T-helper 2 cell treated with Interferon-gamma antibody and Interleukin-4, amounts not matched to agents 5 μg/mL and 100 μg/mL, for 36 hours (primary cell): Measurements from ENCODE around the gene AMOTL2.

ENCODE experiments used
- DNase-seq: peaks from one replicate; pipeline ENCODE4 v3.0.0; 2021; ENCODE audit warnings: low spot score
- H3K27ac Mint-ChIP-seq: one replicate; pipeline ENCODE4 v1.8.0; 2021; ENCODE audit warnings: mild to moderate bottlenecking, mixed read lengths
- H3K27me3 Mint-ChIP-seq: one replicate; pipeline ENCODE4 v1.8.0; 2021; ENCODE audit warnings: low read depth, mixed read lengths
- H3K36me3 Mint-ChIP-seq: one replicate; pipeline ENCODE4 v1.8.0; 2021; ENCODE audit warnings: low read depth, mixed read lengths
- H3K4me1 Mint-ChIP-seq: one replicate; pipeline ENCODE4 v1.8.0; 2021; ENCODE audit warnings: low read depth, mixed read lengths
- H3K4me3 Mint-ChIP-seq: one replicate; pipeline ENCODE4 v1.8.0; 2022; ENCODE audit warnings: mild to moderate bottlenecking, moderate library complexity, mixed read lengths
- H3K9me3 Mint-ChIP-seq: one replicate; pipeline ENCODE4 v1.8.0; 2021; ENCODE audit warnings: mixed read lengths

The AMOTL2 gene

DNA sequence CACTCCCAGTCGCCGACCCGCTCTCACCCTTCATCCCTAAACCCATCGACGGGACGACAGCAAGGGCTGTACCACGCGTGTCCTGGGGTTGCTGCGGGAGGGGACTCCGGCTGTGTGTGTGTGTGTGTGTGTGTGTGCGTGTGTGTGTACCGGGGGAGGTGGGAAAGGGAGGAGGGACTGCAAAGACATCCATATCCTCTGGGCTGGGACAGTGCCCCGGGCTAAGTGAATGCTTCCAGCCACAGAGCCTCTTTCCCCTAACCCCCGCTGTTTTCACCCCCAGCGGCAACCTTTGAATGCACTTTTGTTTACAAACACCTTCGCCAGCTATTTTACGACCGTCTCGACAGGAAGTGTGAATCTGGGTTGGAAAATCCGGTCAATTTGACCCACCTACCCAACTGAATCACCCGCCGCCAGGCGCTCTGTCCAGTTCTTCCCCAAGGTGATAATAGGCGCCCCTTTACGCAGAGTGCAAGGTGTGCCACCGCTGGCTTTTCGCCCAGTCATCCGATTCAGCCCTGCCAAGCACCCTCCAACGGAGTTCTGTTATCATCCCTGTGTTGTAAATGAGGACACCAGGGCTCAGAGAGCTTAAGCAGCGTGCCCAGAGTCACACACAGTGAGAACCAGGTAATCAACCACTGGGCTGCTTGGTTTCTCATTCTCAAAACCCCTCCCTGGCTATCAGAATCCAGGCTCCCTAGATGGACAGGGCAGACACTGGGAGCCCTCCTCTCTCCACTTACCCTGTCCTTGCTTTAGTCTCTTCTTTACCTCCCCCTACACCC lies 739 bp upstream of the AMOTL2 start:
- peaks cover 7% of the 10 kb centered on the region for H3K4me1 Mint-ChIP-seq
- no peak overlapping the region for H3K27ac Mint-ChIP-seq
- H3K36me3 Mint-ChIP-seq: no peaks in the 10 kb centered on the region
- H3K27me3 Mint-ChIP-seq: peaks cover 53% of the 10 kb centered on the region
- peak overlapping the region; percentile 59 for H3K4me3 Mint-ChIP-seq
- no peak for DNase-seq
- no peaks in the 10 kb centered on the region for H3K9me3 Mint-ChIP-seq

- H3K4me3 Mint-ChIP-seq: no peak overlapping the region
- DNase-seq: no peak
- peaks cover 48% of the 10 kb centered on the region for H3K27me3 Mint-ChIP-seq
- H3K36me3 Mint-ChIP-seq: no peaks in the 10 kb centered on the region
- no peak overlapping the region for H3K27ac Mint-ChIP-seq
- H3K4me1 Mint-ChIP-seq: peaks cover 7% of the 10 kb centered on the region
- no peaks in the 10 kb centered on the region for H3K9me3 Mint-ChIP-seq
These were observed 759 bp downstream of the AMOTL2 start for GRCh38 chr3:134373271-134374104.

- Mint-ChIP-seq H3K4me3 (no peak overlapping the region), H3K27me3 (peaks cover 44% of the 10 kb centered on the region), H3K36me3 (no peaks in the 10 kb centered on the region), H3K27ac (no peak overlapping the region), H3K9me3 (no peaks in the 10 kb centered on the region), H3K4me1 (peaks cover 7% of the 10 kb centered on the region)
- no peak for DNase-seq
These were observed 1.6 kb downstream of the AMOTL2 start for GRCh38 chr3:134372396-134373270.

DNA sequence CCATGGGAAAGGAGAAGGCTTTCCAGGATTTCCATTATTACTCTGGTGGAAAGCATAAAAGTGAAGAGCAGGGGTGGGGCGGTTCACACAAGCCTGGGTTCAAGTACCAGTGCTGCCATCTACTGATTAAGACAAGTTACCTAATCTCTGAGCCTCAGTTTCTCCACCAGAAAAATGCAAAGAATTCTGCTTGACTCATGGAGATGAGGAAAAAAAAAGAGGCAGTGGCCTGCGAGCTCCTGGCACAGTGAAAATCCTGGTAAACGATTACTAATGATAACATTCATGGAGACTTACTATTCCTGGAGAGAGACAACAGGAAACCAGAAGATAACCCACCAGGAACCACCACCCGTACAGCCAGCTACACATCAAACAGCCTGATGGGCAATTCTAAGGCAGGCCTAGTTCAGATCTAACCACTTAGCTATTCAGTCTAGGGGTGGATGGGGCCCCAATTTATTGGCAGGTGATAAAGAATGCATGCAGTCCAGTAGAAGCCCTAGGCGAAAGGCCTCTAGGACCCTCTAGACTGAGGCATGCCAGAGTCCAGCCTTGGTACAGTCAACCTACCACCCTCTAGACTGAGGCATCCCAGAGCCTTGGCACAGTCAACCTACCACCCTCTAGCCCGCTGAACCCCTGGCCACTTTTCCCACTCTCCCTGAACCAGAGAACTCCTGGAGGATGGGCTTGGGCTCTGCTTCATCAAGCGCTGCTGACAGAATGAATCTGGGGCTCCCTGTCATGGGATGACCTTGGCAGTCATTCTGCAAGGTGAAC lies 2.5 kb downstream of the AMOTL2 start:
- peaks cover 39% of the 10 kb centered on the region for H3K27me3 Mint-ChIP-seq
- H3K9me3 Mint-ChIP-seq: no peaks in the 10 kb centered on the region
- H3K36me3 Mint-ChIP-seq: no peaks in the 10 kb centered on the region
- no peak for DNase-seq
- no peak overlapping the region for H3K27ac Mint-ChIP-seq
- H3K4me1 Mint-ChIP-seq: peaks cover 7% of the 10 kb centered on the region
- H3K4me3 Mint-ChIP-seq: no peak overlapping the region

- Mint-ChIP-seq H3K4me3 (no peak overlapping the region), H3K4me1 (peaks cover 7% of the 10 kb centered on the region)
- no peak for DNase-seq
These were observed 3.4 kb downstream of the AMOTL2 start for GRCh38 chr3:134370611-134371531.

DNA sequence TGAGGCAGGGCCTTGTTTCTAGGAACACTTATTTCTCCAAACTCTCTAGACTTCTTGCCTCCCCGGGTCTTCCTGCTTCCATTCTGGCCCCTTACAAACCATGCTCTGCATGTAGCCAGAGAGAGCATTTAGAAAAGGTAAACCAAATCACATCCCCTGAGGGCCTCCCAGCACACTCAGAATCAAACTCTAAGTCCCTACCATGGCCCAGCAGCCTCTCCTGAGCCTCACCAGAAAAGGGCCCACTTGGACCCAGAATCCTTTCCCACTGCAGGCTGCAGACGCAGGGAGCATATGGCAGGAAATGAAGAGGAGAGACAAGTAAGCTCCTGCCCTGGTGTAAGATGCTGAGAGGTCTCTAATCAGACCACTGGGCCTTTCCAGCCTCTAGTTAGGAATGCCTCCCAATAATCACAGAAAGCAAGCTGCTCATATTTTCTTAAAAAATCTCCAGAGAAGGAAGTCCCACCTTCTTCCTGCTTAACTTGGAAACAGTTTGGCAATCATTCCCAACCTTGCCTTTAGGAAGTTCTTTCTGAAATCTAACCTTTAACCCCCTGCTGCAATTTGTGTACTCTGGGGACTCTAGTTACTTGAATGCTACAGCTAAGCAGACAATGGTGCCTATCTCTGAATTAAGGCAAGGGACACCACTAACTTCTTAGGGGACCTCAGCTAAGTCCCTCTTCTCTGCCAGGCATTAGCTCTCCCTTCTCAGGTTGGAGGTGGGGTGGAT lies 4.2 kb downstream of the AMOTL2 start:
- Mint-ChIP-seq H3K9me3 (no peaks in the 10 kb centered on the region), H3K4me1 (peaks cover 8% of the 10 kb centered on the region), H3K27ac (no peak overlapping the region), H3K36me3 (no peaks in the 10 kb centered on the region), H3K27me3 (peaks cover 26% of the 10 kb centered on the region), H3K4me3 (no peak overlapping the region)
- DNase-seq: no peak

More at GRCh38 chr3:134370611-134371531, 3.4 kb downstream of the AMOTL2 start:
- Mint-ChIP-seq H3K36me3 (no peaks in the 10 kb centered on the region), H3K27me3 (peaks cover 31% of the 10 kb centered on the region), H3K9me3 (no peaks in the 10 kb centered on the region), H3K27ac (no peak overlapping the region)

DNA sequence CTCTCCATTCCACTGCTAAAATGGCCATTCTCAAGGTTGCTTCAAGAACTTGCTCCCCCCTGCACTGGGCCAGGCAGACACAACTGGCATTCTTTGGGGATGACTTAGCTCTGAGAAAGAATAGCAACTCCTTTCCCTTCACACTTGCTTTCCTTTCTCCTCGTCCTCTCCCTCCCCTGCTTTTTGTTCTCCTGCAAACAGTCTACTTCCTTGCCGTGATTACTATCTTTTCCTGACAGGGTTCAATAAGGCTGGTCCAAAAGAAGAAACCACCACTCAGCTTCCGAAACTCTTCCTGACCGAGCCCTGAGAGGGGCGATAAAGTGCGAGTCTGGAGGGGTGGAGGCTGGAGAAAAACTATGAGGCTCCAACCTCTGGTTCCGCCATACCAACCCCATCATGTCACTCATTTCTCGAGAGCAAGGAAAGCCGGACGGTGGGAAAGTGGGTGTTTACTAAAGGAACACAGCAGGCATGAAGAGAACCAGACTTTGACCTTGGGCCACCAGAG lies 5.0 kb downstream of the AMOTL2 start:
- Mint-ChIP-seq H3K4me1 (peaks cover 10% of the 10 kb centered on the region), H3K4me3 (no peak overlapping the region), H3K27me3 (peaks cover 28% of the 10 kb centered on the region), H3K27ac (no peak overlapping the region), H3K9me3 (no peaks in the 10 kb centered on the region), H3K36me3 (no peaks in the 10 kb centered on the region)
- no peak for DNase-seq

DNA sequence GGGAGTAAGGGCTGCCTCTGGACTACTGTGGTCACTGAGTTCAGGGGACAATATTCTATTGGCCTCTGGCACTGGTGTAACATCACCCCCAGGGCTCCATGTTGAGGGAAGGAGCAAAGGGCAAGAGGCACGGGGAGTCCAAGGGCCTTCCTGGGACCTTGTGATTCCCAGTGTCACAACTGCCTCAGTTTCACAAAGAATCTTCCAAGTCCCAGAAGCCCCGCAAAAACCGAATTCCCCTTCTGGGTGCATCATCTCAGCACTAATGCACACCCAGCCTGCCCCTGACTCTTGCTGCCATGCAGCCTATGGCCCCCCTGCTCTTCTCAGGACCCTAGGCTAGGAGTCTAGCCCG lies 5.5 kb downstream of the AMOTL2 start:
- no peak for DNase-seq
- H3K9me3 Mint-ChIP-seq: no peaks in the 10 kb centered on the region
- H3K27me3 Mint-ChIP-seq: peaks cover 31% of the 10 kb centered on the region
- H3K4me1 Mint-ChIP-seq: peaks cover 12% of the 10 kb centered on the region
- H3K36me3 Mint-ChIP-seq: no peaks in the 10 kb centered on the region
- no peak overlapping the region for H3K4me3 Mint-ChIP-seq
- no peak overlapping the region for H3K27ac Mint-ChIP-seq

GRCh38 chr3:134367869-134368750 lies 6.1 kb downstream of the AMOTL2 start:
- Mint-ChIP-seq H3K9me3 (no peaks in the 10 kb centered on the region), H3K4me3 (no peak overlapping the region), H3K27ac (no peak overlapping the region), H3K36me3 (no peaks in the 10 kb centered on the region), H3K27me3 (peaks cover 34% of the 10 kb centered on the region), H3K4me1 (peaks cover 12% of the 10 kb centered on the region)
- no peak for DNase-seq

GRCh38 chr3:134366928-134367811 lies 7.1 kb downstream of the AMOTL2 start:
- H3K4me3 Mint-ChIP-seq: no peak overlapping the region
- no peaks in the 10 kb centered on the region for H3K9me3 Mint-ChIP-seq
- no peak for DNase-seq
- H3K27me3 Mint-ChIP-seq: peaks cover 27% of the 10 kb centered on the region
- H3K36me3 Mint-ChIP-seq: no peaks in the 10 kb centered on the region
- H3K4me1 Mint-ChIP-seq: peaks cover 12% of the 10 kb centered on the region
- H3K27ac Mint-ChIP-seq: no peak overlapping the region
